Stimulated activated CD4-positive, alpha-beta T cell treated with anti-CD3 and anti-CD28 coated beads, Interleukin-12 subunit alpha, Interleukin-12 subunit beta, amount 100 ng/mL, for 4 hours (primary cell): ENCODE measurements around the gene SOX13.
A peak's percentile ranks its signal among the peaks of the same experiment; 100 is the strongest.

Experiments used
- DNase-seq: peaks from one replicate; pipeline ENCODE4 v3.0.0-alpha.2; 2020

The SOX13 gene

DNA sequence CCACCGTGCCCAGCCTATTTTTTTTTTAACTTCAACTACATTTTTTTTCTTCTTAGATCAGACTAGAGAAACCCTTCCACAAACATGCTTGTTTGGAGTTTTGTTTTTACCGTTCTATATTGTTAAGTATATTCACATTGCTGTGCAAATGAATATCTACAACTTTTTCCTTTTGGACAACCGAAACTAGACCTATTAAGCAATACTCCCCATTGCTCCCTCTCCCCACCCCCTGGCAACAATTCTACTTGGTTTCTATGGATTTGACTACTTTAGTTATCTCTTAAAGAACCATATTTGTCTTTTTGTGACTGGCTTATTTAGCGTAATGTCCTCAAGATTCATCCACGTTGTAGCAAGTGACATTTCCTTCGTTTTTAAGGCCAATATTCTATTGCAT is 59.8 kb downstream of the SOX13 start:
- DNase-seq: no peak

DNA sequence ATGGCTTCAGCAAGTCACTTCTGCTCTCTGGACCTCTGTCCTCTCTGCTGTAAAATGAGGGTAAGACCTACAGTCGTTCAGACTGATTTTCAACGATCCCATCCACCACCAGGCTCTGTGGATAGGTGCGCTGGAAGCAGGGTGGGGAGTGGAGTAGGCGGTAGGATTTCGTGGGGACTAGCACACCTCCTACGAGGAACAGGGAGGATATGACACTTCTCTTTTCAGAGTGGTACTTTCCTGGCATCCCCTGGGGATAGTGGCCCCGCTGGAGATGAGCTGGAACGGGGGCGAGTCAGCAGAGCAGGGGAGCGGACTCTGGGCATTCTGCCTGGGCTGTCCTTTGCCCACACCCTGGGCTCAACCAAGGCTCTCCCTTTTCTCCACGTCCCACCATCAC is 61.2 kb downstream of the SOX13 start:
- no peak for DNase-seq

- DNase-seq: no peak
Measured at GRCh38 chr1:204136814-204137213, 63.9 kb downstream of the SOX13 start.

DNA sequence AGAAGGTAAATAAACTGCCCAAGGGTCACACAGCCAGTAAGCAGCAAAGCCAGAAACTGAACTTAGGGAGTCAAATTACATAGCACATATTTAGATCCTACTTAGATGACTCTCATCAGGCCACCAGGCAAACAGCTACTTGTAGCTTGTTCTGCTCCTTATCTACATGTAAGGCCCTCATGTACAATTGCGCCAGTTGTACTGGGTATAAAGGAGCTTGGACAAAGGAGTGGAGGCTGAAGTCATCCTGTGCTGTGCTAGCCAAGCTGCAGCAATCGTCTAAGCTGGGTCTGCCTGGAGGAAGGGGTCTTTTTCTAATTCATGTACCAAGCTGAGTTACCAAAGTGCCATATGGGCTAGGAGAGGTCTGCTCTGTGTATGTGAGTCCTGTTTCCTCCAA is 66.2 kb downstream of the SOX13 start:
- no peak for DNase-seq

DNA sequence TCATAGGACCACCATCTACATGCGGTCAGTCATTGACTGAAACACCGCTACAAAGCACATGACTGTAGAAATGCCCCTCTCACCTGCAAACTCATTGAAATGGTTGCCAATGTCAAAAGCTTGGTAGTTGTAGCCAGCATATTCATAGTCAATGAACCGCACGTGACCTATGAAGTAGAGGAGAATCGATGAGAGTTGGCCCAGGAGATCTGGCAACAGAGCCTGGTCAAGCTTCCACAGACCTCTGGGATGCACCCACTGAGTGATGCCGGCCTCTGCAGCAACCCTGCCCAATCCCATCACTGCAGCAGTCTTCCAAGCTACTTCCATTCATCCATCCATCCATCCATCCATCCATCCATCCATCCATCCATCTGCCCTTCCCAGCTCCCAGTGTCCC is 67.0 kb downstream of the SOX13 start:
- DNase-seq: no peak

GRCh38 chr1:204141131-204141530 is 68.2 kb downstream of the SOX13 start:
- no peak for DNase-seq

- DNase-seq: no peak
Measured at GRCh38 chr1:204142032-204142974, 69.4 kb downstream of the SOX13 start.

- DNase-seq: no peak
Measured at GRCh38 chr1:204143276-204144041, 70.5 kb downstream of the SOX13 start.

GRCh38 chr1:204145033-204145504 is 72.2 kb downstream of the SOX13 start:
- DNase-seq: no peak

DNA sequence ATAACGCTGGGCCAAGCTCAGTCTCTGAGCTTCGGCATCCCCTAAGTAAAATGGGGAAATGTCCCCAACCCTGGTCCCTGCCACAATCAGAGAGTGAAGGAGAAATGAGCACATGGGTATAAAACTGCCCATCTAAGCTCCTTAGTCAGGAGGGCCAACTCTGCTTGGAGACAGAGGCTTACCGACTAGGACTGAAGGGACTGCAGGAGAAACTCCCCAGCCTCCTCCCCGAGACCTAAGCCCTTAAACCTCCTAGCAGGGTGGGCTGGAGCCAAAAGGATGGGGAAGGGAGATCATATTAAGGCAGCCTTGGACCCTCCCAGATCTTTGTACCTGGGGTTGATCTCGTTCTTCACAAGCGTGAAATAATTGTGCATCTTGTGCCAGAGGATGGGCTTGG is 73.4 kb downstream of the SOX13 start:
- DNase-seq: no peak

GRCh38 chr1:204146965-204147364 is 74.0 kb downstream of the SOX13 start:
- no peak for DNase-seq

DNA sequence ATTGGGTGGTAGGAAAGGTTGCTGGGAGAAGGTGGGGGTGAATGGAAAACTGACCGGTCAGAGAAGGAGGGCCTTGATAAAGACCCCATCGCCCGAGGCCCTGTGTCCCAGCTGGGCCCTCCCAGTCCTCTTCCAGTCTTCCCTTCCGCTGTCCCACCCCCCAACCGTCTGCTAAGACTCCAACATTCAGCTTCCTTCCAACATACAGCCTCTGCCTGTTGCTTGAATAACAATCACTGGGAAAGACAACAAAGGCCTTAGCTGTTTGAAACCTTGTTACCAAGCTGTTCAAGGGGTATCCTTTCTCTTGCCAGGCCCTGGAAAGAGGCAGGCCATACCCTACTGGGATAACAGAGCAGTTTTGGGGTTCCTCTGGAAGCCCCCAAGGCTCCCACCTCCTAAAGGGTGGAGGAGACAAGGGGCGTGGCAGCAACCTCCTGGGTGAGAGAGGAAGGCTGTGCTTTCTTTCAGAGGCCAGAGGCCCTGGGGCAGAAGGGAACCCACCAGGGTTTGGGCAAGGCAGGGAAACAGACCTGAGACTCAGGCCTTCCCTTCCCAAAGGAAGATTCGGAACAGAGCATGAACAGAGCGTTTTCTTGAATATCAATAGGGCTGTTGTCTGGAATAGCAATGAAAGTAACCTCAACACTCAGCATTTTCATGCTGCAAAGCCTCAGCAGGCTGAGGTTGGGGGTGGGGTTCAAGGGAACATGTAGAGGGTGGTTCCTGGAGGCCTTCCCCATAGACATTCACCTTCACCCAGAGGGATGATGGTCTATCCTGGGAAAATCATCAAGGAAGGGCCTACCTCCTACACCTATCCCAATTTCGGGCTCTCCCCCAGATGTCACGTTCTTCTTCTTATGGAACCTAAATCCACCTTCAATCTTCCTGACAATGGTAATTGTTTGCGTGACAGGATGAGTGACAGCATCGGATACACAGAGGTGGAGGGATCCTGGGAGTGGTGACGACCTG is 74.8 kb downstream of the SOX13 start:
- no peak for DNase-seq

DNA sequence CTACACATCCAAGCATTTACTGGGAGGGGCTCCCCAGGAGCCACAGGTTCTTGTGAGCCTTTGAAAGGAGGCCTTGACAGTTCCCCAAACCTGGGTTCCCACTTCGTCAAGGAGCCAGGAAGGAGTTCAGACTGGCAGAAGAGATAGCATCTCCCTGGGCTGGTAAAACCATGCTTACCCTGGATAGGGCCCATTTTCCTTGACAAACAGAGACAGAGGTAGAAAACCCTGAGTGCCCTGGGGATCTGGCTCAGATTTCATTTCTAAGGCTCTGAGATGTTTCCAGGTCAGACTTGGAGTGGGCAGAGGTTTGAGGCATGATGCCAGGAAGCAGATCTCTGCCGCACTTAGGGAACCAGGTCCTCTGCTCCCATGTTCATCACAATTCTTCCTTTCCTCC is 76.2 kb downstream of the SOX13 start:
- DNase-seq: no peak

GRCh38 chr1:204149635-204150565 is 77.0 kb downstream of the SOX13 start:
- no peak for DNase-seq

DNA sequence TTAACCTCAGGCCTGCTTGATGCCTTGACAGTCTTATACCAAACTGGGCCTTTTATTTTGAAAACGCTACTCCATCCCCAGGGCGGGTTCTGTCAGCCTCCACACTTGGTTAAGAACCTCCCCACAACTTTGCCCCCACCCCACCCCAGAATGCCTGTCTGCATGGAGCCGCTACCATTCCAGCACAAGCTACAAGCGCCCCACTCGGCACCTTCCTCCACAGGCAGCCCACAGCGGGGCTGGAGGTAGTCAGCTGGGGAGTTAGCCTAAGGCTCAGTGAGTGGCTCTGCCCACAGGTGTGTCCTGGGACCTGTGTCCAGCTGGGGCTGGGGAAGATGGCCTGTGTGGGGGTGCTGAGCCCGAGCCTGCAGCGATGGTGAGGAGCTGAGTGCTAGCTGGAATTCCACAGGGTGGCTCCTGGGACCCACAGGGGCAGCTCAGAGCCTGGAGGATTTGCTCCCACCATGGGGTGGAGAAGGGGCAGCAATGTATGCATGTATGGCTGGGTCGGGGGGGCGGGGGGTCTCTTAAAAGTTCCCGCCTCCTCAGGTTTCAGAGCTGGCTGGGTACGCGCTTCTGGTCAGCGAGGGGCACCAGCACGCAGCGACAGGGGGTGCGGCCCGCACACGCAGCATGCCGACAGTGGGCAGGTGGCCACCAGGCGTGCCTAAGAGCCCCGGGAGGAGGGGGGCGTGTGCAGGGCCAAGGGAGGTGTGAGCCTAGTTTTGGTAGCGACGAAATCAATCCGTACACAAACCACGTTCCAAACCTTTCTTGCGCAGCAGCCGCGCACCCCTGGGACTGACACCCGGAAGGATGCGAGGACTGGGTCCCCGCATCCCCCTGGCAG is 78.0 kb downstream of the SOX13 start:
- DNase-seq: no peak

DNA sequence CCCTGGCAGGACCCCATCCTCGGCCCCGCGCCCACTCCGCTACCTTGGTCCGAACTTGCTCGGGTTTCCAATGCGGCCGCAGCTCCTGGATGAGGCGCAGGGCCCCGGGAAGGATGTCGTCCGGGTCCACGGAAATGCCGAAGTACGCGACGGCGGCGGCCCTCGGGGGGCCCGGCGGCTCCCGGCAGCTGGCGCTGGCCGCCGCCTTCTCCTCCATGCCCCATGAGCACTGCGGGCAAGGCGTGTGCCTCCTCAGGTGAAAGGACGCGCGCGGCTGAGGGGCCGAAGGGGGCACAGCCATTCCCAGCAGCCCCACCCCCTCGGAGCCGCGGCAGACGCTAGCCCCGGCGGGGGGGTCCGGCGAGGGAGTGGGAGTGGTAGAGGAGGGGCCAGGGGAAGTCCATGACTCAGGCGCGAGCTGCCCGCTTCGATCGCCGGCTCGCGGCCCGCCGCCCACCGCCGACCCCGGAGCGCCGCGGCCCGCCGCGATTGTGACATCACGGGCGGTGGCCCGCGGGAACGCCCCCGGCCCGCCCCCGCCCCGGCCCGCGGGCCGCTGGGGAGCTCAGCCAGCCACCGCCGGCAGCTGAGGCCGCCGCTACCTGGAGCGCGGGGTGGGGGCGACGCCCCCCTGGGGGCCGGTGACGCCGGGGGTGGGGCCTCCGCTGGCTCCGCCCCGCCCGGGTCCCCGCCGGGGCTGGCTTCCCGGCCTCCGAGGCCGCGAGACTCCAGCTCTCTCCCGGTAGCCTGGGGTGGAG is 78.8 kb downstream of the SOX13 start, which contains the start of gene ETNK2:
TSS of gene ETNK2 (minus strand) at position 493 of the 758 bp plus-strand sequence. CDS start at position 301, 192 bp downstream.
- DNase-seq: peak; percentile 49

- no peak for DNase-seq
Measured at GRCh38 chr1:204152310-204153044, 79.6 kb downstream of the SOX13 start.

GRCh38 chr1:204153667-204154066 is 80.8 kb downstream of the SOX13 start:
- no peak for DNase-seq
